ENCODE results near the gene ANKS1A. TPM values are rescaled to one million over a fixed set of nuclear protein-coding genes. Genes with fewer than 3 reads are reported as not detected.

The ANKS1A gene
- total RNA-seq, 1 donor from 2014 or later, result 33.5 TPM

DNA sequence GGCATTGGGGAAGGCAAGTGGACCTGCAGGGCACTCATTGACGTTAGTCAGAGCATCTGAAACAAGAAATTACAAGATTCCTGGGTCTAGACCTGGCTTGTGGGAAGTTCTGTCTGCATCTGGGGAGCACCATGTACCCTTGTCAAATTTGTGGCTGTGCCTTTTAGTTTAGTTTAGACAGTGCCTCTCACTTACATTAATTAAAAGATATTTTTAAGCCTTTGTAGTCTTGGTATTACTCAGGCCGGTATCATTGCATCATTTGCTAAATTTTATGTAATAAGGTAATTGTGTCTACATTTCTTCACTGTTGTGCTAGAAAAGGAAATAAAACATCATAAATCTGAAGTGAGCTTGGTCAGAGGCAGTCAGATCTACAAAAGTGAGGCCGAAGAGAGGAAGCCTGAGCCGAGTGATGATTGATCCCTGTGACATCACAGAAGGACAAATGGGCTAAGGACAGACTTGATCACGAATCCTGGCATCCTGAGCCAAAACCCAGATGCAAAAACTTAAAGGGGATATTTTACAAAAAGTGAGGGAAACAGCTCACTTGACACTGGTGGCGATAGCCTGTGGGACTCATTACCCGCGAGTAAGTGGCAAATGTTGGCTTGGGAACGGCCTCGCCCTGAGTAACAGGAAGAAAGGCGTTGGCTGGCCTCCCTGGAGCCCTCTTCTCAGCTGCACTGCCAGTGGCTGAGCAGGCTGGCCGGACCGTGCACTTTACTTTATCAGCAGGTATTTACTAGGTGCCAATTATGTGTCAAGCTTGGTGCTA is 145.5 kb downstream of the ANKS1A start:
- peak overlapping the region; percentile 78 for H3K27ac ChIP-seq (replicated peaks)
- peak; percentile 71 for DNase-seq
- peak overlapping the region; percentile 18 for H3K4me3 ChIP-seq
- intact Hi-C loops (cut with micrococcal nuclease), result no loop called here
- TF ChIP-seq, protein P1, sequence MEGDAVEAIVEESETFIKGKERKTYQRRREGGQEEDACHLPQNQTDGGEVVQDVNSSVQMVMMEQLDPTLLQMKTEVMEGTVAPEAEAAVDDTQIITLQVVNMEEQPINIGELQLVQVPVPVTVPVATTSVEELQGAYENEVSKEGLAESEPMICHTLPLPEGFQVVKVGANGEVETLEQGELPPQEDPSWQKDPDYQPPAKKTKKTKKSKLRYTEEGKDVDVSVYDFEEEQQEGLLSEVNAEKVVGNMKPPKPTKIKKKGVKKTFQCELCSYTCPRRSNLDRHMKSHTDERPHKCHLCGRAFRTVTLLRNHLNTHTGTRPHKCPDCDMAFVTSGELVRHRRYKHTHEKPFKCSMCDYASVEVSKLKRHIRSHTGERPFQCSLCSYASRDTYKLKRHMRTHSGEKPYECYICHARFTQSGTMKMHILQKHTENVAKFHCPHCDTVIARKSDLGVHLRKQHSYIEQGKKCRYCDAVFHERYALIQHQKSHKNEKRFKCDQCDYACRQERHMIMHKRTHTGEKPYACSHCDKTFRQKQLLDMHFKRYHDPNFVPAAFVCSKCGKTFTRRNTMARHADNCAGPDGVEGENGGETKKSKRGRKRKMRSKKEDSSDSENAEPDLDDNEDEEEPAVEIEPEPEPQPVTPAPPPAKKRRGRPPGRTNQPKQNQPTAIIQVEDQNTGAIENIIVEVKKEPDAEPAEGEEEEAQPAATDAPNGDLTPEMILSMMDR (IDR thresholded peaks at IDR 0.05; ENCODE audit: borderline replicate concordance), result no peak
- no peaks in the 10 kb centered on the region for H3K9me3 ChIP-seq (replicated peaks)
- peaks cover 19% of the 10 kb centered on the region for H3K36me3 ChIP-seq
- peaks cover 94% of the 10 kb centered on the region for H3K4me1 ChIP-seq
- H3K27me3 ChIP-seq (ENCODE audit: low read depth), result no peaks in the 10 kb centered on the region

DNA sequence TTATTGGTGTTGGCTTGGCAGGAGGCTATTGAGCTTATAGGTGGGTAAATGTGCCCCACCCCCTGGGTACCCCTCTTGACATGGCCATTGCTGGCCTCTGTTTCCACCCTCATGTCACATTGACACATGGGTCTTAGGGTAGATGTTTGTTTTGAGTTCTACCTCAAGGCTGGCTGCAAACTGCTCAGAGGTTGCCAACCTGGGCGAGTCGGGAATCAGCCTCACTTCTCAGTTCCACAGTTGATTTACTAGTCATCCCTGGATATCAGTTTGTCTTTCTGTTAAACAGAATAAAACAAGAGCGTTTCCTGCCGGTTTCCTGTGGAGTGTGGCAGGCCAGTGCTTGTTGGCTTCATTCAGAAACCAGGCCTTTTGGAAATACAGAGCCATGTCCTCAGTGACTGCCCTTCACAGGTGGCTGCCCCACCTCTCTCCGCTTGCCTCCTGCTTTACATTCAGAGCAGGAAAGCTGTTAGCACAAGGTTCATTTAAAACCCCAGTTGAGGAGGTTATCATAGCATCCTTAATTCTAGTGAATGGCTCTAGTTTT is 146.5 kb downstream of the ANKS1A start:
- Histone ChIP-seq H3K4me1 (peaks cover 94% of the 10 kb centered on the region), H3K36me3 (peaks cover 19% of the 10 kb centered on the region), H3K27me3 (ENCODE audit: low read depth) (no peaks in the 10 kb centered on the region), H3K4me3 (no peak overlapping the region), H3K27ac (replicated peaks) (peak overlapping the region; percentile 78), H3K9me3 (replicated peaks) (no peaks in the 10 kb centered on the region)
- no peak for DNase-seq
- TF ChIP-seq, protein P1 (IDR thresholded peaks at IDR 0.05; ENCODE audit: borderline replicate concordance), result no peak
- intact Hi-C loops (cut with micrococcal nuclease), result no loop called here

DNA sequence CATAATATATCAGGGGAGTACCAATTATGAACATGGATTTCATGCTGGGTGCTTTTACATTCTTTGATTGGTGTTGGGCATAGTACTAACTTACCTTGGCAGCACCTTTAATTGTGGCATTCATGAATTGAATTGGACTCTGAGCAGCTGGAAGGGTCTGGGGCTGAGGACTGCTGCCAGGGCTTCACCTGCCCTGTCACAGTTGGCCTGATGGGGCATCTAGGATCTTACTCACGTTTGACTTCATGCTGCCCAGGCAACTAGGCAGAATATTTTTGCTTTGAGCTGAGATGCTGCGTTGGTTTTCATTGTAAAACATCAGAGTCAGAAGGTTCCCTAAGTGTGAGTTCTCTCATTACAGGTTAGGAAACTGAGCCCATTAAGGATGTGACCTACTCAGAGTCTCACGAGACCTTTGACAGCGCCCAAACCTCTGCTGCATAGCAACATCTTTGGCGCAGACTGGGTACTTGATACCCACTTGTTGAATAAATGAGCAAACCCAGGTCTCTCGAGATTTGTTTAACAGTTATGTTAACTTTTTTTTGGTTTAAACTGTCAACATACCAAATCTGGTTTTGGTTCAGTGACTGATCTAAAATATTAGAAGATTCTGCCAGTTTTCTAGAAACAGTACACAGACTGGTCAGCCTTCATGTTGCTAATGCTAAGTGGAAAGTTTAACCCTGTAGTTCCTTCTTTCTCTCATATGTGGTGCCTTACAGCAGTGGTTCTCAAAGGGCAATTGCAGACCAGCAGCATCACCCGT is 147.2 kb downstream of the ANKS1A start:
- intact Hi-C loops (cut with micrococcal nuclease), result no loop called here
- H3K9me3 ChIP-seq (replicated peaks), result no peaks in the 10 kb centered on the region
- peaks cover 14% of the 10 kb centered on the region for H3K36me3 ChIP-seq
- no peaks in the 10 kb centered on the region for H3K27me3 ChIP-seq (ENCODE audit: low read depth)
- no peak for DNase-seq
- H3K27ac ChIP-seq (replicated peaks), result peak overlapping the region; percentile 78
- peaks cover 94% of the 10 kb centered on the region for H3K4me1 ChIP-seq
- no peak overlapping the region for H3K4me3 ChIP-seq
- TF ChIP-seq, protein P1 (IDR thresholded peaks at IDR 0.05; ENCODE audit: borderline replicate concordance), result no peak

DNA sequence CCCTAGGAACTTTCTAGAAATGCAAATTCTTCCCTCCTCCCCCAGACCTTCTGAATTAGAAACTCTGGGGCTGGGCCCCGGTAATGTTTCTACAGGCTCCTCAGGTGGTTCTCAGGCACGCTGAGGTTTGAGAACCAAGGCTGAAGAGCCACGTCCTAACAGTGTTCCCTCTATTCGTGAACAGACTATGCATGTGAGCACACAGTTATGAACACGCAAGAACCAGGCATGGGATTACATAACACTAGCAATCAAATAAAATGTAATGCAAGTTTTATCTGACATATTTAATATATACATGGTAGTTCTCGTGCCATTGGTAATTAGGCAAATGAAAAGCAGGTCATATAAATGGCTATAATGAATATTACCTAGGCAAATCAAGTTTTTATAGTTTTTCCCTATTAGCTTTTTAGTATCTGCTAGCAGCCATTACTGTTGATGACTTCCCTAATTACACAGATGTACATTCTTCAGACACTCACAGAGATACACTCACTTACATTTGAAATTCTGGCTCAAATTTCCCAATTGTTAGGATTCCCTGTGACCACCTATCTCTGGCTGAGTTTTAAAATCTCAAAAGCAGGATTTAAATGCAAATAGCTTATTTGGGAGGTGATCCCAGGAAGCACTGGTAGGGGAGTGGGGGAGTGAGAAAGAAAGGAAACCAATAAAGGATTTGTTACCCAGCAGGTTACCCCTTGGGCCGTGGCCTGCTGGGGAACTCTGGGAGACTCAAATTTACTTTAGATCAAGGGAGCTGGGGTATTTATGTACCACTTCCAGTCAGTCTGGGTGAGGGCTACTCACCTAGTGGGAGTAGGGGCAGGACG is 148.0 kb downstream of the ANKS1A start:
- intact Hi-C loops (cut with micrococcal nuclease), result no loop called here
- H3K27me3 ChIP-seq (ENCODE audit: low read depth), result no peaks in the 10 kb centered on the region
- H3K36me3 ChIP-seq, result peaks cover 8% of the 10 kb centered on the region
- no peak for DNase-seq
- no peaks in the 10 kb centered on the region for H3K9me3 ChIP-seq (replicated peaks)
- no peak overlapping the region for H3K4me3 ChIP-seq
- H3K4me1 ChIP-seq, result peaks cover 94% of the 10 kb centered on the region
- TF ChIP-seq, protein P1 (IDR thresholded peaks at IDR 0.05; ENCODE audit: borderline replicate concordance), result no peak
- peak overlapping the region; percentile 4 for H3K27ac ChIP-seq (replicated peaks)

DNA sequence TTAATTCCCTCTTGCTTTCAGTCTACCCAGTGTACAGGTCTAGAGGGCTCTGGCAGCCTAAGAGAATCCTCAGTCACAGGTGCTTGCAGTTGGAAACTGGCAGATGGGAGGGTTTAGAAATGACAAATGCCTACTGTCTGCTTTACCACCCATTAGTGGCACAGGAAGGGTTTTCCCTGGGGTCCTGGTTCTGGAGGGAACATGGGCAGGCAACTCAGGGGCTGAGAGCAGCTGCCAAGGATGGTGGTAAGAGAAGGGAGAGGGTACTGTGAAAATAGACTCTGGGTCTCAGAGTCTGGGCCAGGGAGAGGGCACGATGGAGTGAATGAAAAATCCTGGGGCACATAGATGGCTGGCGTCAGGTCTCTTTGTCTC is 148.6 kb downstream of the ANKS1A start:
- Histone ChIP-seq H3K27me3 (ENCODE audit: low read depth) (no peaks in the 10 kb centered on the region), H3K36me3 (peaks cover 14% of the 10 kb centered on the region), H3K9me3 (replicated peaks) (no peaks in the 10 kb centered on the region), H3K27ac (replicated peaks) (peak overlapping the region; percentile 4), H3K4me1 (peaks cover 94% of the 10 kb centered on the region), H3K4me3 (no peak overlapping the region)
- no peak for DNase-seq
- TF ChIP-seq, protein P1 (IDR thresholded peaks at IDR 0.05; ENCODE audit: borderline replicate concordance), result no peak
- intact Hi-C loops (cut with micrococcal nuclease), result no loop called here
